RWPE1 (cell line): Measurements from ENCODE around the gene C2CD2.
"Not testable (repeated sequence)": the region's sequence is repeated elsewhere in the genome, so short reads cannot be mapped to it uniquely, and the experiment has no call there.

Experiments used
- CTCF ChIA-PET: fragments of 350-600 bp; sonication (Branson Sonifier 250); formaldehyde crosslinking; extraction: SDS; loops from one replicate; lab custom pipeline; 2021; lab: Yijun Ruan, JAX
- POLR2A ChIA-PET: fragments of 400-600 bp; formaldehyde crosslinking; extraction: SDS; loops from one replicate; lab custom pipeline; 2020; ENCODE audit warnings: antibody characterized with exemption; ENCODE audit not compliant: low non-redundant PET; lab: Yijun Ruan, JAX
- DNase-seq: peaks from one replicate; pipeline ENCODE4 v3.0.0; 2012; ENCODE audit warnings: low spot score
- H3K27ac ChIP-seq: fragments of 450-650 bp; 2 replicates; pipeline ENCODE4 v1.5.1; 2017
- CTCF ChIP-seq: fragments of 450-650 bp; conservative IDR thresholded peaks from 2 replicates; pipeline ENCODE4 v1.5.1; 2017; ENCODE audit warnings: low read depth, mild to moderate bottlenecking

The C2CD2 gene

GRCh38 chr21:41995577-41995976, 41.8 kb upstream of the C2CD2 start:
- no peak overlapping the region for H3K27ac ChIP-seq
- CTCF ChIA-PET: no interaction called here
- POLR2A ChIA-PET: no interaction called here
- DNase-seq: no peak
- no peak for TF ChIP-seq CTCF

- H3K27ac ChIP-seq, POLR2A ChIA-PET, CTCF ChIA-PET, DNase-seq: not testable (repeated sequence)
Measured at GRCh38 chr21:41994613-41995012, 40.8 kb upstream of the C2CD2 start.

- ChIA-PET CTCF (no interaction called here), POLR2A (no interaction called here)
- TF ChIP-seq CTCF: no peak
- no peak overlapping the region for H3K27ac ChIP-seq
- no peak for DNase-seq
Measured at GRCh38 chr21:41993744-41994143, 39.9 kb upstream of the C2CD2 start.

- no peak overlapping the region for H3K27ac ChIP-seq
- DNase-seq: no peak
- ChIA-PET CTCF (no interaction called here), POLR2A (no interaction called here)
- TF ChIP-seq CTCF: no peak
Measured at GRCh38 chr21:41992576-41992975, 38.8 kb upstream of the C2CD2 start.

GRCh38 chr21:41991659-41992058, 37.8 kb upstream of the C2CD2 start:
- no peak for DNase-seq
- ChIA-PET POLR2A (no interaction called here), CTCF (no interaction called here)
- TF ChIP-seq CTCF: no peak
- H3K27ac ChIP-seq: no peak overlapping the region

- no peak for TF ChIP-seq CTCF
- H3K27ac ChIP-seq: no peak overlapping the region
- ChIA-PET POLR2A (no interaction called here), CTCF (no interaction called here)
- DNase-seq: no peak
Measured at GRCh38 chr21:41989698-41990097, 35.9 kb upstream of the C2CD2 start.

- no peak overlapping the region for H3K27ac ChIP-seq
- TF ChIP-seq CTCF: no peak
- no peak for DNase-seq
- ChIA-PET CTCF (interaction anchor here (0.6 kb wide), 1 partner anchor 22 kb away, joined by 3 read pairs; no protein-coding TSS in a partner anchor), POLR2A (no interaction called here)
Measured at GRCh38 chr21:41987310-41987709, 33.5 kb upstream of the C2CD2 start.
